Adipose tissue (tissue), 3 donors: ENCODE results near the gene RHEX. TPM values are rescaled to one million over a fixed set of nuclear protein-coding genes. Genes with fewer than 3 reads are reported as not detected.

Experiments used
- H3K27ac ChIP-seq: one replicate; pipeline ENCODE4 v1.5.1; 2013; ENCODE audit warnings: low read depth, low read length
- WGBS, 3 donors: extraction: QIAGEN DNeasy Blood & Tissue Kit; methylation state at CpG; one replicate each; pipeline ENCODE4 v1.1.7; 2013; 5-methylcytosine and 5-hydroxymethylcytosine counted together
- polyA plus RNA-seq, 3 donors: library from polyadenylated mRNA; stranded (reverse); fragments of 200-250 nt; gene quantifications; one replicate each; pipeline ENCODE4 v1.2.3, GENCODE V29; 2013
- donor health status: healthy with polysubstance abuse.
- donor health status: Bipolar disorder and iron deficiency.
- donor health status: healthy.

Gene RHEX
- polyA plus RNA-seq, 3 donors = 0.74 to 1.5 (median 0.79) TPM

DNA sequence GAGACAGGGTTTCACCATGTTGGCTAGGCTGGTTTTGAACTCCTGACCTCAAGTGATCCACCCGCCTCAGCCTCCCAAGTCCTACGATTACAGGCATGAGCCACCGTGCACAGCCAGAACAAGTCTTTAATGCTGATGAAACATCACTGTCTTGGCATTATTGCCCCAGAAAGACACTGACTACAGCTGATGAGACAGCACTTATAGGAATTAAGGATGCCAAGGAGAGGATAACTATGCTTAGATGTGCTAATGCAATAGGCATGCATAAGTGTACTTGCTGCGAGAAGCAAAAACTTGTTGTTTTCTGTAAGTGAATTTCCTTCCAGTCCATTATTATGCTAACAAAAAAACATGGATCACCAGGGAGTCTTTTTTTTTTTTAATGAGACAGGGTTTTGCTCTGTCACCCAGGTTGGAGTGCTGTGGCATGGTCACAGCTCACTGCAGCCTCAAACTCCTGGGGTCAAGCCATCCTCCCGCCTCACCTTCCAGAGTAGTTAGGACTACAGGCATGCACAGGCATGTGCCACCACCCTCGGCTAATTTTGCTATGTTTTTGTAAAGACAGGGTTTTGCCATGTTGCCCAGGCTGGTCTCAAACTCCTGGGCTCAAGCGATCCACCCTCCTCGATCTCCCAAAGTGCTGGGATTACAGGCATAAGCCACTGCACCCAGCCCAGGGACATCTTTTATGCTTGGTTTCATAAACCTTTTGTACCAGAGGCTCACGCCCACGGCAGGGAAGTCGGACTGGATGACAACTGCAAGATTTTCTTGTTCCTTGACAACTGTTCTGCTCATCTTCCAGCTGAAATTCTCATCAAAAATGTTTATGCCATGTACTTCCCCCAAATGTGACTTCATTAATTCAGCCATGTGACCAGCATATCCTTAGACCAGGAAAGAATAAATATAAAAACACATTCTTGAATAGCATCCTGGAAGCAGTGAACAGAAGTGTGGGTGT is 23.1 kb downstream of the RHEX start:
- 74 to 83% (median 75%) methylated on average over 11 of the region's 11 CpGs for WGBS, 3 donors
- no peak overlapping the region for H3K27ac ChIP-seq

GRCh38 chr1:206079135-206079534 is 26.2 kb downstream of the RHEX start:
- no peak overlapping the region for H3K27ac ChIP-seq
- 44 to 75% (median 50%) methylated on average over 1 of the region's 1 CpG for WGBS, 3 donors

- 44 to 52% (median 51%) methylated on average over 8 of the region's 8 CpGs for WGBS, 3 donors
- H3K27ac ChIP-seq = no peak overlapping the region
These were observed 27.2 kb downstream of the RHEX start for GRCh38 chr1:206080026-206080820.

DNA sequence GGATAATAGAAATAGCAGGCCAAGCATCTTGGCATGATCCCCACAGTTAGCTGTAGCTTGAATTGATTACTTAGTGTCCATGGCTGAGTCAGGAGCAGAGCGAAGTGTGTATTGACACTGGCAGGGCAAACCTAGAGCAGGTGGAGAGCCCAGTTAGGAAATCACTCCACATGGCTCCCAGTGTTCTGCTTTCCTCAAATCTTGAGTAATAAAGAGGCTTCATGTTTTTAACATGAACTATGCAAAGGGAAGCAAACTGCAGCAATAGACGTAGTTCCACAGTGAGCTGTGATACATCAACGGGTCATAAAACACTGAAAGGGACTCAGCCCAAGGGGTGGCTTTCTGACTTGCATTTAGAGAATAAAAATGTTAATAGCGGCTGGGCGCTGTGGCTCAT is 28.9 kb downstream of the RHEX start:
- 74 to 80% (median 77%) methylated on average over 5 of the region's 5 CpGs for WGBS, 3 donors

DNA sequence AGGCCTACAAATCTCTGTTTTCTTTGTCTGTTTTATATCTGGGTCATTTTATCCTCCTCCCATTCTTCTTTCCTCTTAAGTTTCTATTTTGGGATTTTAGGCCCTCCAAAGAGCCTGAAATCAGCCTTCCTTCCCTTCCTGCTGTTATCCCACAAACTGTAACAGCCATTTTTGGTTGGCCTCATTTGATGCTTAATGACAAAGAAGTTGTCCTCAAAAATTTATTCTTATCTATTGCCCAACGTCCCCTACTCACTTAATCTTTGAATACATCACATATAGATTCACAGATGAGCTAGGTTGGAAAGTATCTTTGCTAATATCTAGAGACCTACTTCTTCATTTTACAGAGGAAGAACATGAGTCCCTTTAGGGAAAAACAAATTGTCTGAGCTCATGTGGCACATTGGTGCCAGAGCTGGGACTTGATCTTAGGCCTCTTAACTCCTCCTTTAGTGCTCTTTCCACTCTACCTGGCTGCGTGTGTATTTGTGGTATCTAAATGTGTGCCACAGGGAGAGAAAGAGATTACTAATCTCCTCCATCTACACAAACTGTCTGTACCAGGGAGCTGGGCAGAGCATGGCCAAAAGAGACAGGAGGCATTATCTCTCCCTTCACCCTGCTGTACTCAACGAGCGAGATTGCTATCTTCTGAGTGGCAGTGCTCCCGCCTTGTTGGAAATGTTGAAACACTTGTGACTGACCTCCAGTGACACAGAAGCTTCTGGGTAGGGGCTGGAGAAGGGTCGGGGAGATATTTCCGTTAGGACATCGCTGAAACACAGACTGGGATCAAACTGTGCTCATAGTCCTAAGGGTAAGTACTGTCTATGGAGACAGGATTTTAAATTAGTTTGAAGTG is 30.1 kb downstream of the RHEX start:
- H3K27ac ChIP-seq = no peak overlapping the region
- 51 to 75% (median 60%) methylated on average over 8 of the region's 8 CpGs for WGBS, 3 donors

More for the DNA sequence above, 28.9 kb downstream of the RHEX start:
- no peak overlapping the region for H3K27ac ChIP-seq

DNA sequence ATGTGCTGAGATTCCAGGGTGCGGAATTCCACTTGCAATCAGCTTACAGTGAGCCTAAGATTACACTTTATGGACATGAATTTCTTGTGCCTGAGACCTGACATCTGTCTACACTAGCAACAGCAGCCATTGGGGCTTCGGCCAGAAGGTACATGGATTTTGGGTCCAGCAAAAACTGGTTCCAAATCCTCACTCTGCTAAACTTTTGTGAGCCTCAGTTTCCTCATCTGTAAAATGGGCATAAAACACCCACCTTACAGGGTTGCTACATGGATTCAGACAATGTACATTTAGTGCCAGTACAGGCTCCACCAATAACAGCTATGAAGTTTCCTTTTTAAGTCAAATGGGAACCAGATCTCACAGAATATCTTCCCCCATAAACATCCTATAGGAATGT is 30.8 kb downstream of the RHEX start:
- no peak overlapping the region for H3K27ac ChIP-seq
- 83 to 95% (median 94%) methylated on average over 2 of the region's 2 CpGs for WGBS, 3 donors

DNA sequence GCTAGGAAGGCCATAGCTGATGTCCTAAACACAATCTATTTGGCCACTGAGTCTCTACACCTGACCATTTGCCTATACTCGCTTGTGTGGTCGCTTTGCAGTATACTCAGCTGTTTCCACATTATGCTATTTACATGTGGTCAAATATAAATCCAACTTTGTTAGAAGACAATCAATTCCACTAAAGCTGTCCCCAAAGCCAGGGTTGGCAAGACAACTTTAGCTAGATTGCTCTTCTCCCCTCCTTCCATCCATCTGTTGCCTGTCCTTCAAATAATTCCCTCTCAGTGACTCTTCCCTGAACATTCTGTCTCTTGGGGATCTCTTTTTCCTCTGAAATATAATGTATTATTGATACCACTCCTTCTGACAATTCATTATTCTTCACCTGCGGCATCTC is 34.1 kb downstream of the RHEX start:
- WGBS, 3 donors = 88 to 95% (median 91%) methylated on average over 3 of the region's 3 CpGs
- no peak overlapping the region for H3K27ac ChIP-seq

DNA sequence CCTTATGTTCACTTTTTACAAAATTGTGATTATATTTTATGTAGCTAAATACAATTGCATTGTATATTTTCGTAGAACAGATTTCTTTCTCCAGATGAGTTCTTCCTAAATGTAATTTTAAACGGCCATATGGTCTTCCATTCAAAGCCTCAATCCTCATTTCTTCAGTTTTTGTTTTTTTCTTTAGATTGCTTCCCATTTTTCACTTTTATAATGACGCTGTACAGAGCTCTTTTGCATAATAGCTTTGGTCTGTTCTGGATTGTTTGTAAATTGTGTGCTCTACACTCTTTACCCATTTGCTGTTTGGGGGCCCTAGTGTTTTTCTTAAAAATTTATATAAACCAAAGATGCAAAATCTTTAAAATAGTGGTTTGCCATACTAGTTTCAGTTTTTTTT is 36.4 kb downstream of the RHEX start:
- no peak overlapping the region for H3K27ac ChIP-seq
- 59 to 83% (median 64%) methylated on average over 3 of the region's 3 CpGs for WGBS, 3 donors

DNA sequence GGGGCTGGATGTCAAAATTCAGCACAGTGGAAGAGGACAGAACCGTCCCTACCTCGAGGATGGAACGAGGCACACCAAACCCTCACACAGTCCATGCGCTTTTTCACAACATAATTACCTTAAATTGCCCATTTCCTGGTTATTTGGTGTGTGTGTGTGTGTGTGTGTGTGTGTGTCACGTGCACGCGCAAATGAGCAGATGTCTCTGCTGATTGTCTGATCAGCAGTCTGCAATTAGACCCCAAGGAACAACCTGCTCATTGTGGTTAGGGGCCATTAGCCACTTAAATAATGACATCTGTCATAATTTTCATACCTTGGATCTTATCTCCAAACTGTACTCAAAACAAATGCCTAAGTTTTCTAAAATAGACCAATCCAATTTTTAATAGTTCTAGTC is 41.1 kb downstream of the RHEX start:
- WGBS, 3 donors = 44 to 48% (median 47%) methylated on average over 7 of the region's 7 CpGs

DNA sequence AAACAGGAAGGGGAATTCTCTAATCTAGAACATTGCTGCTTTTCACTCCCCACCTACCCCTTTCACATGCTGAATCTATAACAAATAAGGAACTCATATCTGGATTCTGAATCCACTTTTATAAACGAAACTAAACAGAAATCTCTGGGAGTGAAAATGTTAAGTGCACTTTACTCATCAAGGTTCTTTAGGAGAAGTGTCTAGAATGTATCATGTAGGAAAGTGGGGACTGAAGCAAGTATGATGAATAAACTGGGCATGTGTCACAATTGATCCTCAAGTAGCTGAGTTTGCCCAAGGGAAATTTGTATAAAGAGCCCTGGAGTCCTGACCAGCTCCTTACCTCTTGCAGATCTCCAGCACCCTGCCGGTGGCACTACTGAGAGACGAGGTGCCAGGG is 44.4 kb downstream of the RHEX start:
- H3K27ac ChIP-seq = no peak overlapping the region
- 69 to 82% (median 70%) methylated on average over 3 of the region's 3 CpGs for WGBS, 3 donors

More for the DNA sequence above, 41.1 kb downstream of the RHEX start:
- no peak overlapping the region for H3K27ac ChIP-seq

DNA sequence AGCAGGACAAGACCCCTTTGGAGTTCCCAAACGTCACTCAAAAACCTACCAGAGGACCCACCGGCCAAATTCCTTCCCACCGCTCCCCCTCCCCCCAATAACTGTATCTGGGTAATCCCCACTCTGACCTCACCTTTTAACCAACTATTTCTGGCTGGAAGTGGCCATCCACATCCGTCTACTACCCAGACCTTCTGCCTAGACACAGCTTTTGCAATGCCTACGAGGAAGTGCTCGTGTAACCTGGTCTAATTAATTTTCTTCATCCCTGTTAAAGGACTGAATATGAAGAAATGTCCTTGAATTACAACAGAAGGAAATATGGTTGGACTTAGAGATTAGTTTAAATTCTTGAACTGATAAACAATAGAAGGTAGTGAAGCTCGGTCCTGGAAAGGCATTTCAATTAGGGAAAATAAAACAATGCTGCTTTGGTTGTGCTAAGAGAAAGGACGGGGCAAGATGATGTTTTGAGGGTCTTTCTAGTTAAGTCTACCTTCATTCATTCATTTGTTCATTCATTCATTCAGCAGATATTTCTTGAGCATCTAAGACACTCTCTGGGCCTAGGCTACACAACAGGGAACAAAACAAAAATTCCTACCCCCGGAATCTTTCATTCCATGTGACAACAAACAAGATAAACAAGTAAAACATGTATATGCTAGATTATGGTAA is 45.4 kb downstream of the RHEX start:
- no peak overlapping the region for H3K27ac ChIP-seq
- WGBS, 3 donors = 74 to 80% (median 78%) methylated on average over 9 of the region's 9 CpGs

GRCh38 chr1:206100226-206100815 is 47.3 kb downstream of the RHEX start:
- no peak overlapping the region for H3K27ac ChIP-seq
- WGBS, 3 donors = 67 to 90% (median 83%) methylated on average over 1 of the region's 1 CpG

DNA sequence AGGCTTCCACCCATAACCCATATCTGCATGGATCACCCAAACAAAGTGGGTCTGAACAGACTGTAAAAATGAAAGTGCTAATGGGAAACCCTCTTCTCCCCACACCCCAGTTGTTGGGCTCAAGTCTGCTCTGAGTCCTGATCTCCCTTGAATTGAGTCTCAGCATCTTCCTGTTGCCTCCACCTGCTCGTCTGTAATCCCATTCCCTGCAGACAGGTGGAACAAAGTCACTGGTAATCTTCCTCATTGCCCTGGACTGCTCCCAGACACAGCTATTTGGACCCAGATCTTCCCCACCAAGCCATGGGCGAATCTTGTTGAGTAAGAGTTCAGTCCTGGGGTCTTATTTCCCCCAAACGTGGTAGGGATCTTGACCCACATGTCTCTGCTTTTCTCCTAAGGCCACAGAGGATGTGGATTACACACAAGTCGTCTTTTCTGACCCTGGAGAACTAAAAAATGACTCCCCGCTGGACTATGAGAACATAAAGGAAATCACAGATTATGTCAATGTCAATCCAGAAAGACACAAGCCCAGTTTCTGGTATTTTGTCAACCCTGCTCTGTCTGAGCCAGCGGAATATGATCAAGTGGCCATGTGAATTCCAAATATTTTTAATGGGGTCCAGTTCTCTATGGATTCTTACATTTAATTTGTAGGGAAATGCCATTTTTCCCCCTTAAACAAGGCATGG is 48.5 kb downstream of the RHEX start:
- H3K27ac ChIP-seq = no peak overlapping the region
- 67 to 74% (median 72%) methylated on average over 6 of the region's 6 CpGs for WGBS, 3 donors

GRCh38 chr1:206102292-206102936 is 49.4 kb downstream of the RHEX start:
- H3K27ac ChIP-seq = no peak overlapping the region

DNA sequence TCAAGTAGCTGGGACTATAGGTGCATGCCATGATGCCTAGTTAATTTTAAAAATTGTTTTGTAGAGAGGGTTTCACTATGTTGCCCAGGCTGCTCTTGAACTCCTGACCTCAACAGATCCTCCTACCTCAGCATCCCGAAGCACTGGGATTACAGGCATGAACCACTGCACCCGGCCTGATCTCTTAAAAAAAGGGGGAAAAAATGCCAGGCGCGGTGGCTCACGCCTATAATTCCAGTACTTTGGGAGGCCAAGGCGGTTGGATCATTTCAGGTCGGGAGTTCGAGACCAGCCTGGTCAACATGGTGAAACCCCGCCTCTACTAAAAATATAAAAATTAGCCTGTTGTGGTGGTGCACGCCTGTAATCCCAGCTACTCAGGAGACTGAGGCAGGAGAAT is 51.0 kb downstream of the RHEX start:
- no peak overlapping the region for H3K27ac ChIP-seq
- WGBS, 3 donors = 91 to 95% (median 95%) methylated on average over 10 of the region's 10 CpGs

DNA sequence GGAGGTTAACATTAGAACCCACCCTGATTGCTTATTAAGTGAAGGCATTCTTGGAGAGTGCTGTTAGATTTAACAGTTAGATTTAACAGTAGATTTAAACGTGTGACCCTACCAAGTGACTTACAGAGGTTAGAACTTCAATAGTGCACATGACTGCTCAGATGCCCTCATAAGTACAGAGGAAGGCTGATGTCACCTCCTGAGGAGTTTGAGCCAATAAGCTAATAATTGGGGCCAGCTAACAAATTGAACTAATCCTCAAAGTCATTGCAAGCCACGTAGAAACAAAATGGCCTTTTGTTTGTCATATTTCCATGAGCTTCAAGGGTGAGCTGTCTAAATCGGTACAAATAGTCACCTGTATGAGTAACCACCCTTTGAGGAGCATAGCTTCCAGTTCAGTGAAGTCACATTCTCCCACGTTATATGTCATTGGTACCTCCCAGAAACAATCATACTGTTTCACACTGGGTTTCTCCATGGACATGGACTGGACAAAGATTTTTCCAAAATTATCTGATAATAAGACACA is 52.6 kb downstream of the RHEX start:
- 71 to 73% (median 71%) methylated on average over 4 of the region's 4 CpGs for WGBS, 3 donors
- H3K27ac ChIP-seq = no peak overlapping the region
